GM18507 (cell line): ENCODE results near the gene ZNF578.
"Not testable (repeated sequence)": the region's sequence is repeated elsewhere in the genome, so short reads cannot be mapped to it uniquely, and the experiment has no call there.

Experiments
- DNase-seq: peaks from one replicate; pipeline ENCODE4 v3.0.0; 2011; ENCODE audit warnings: low read depth; ENCODE audit not compliant: insufficient read length; ENCODE audit errors: extremely low spot score
- FAIRE-seq: peaks from 2 replicates; lab custom pipeline; 2011; peaks lifted over from hg19 to GRCh38; lab: Jason Lieb, UNC

The ZNF578 gene

DNA sequence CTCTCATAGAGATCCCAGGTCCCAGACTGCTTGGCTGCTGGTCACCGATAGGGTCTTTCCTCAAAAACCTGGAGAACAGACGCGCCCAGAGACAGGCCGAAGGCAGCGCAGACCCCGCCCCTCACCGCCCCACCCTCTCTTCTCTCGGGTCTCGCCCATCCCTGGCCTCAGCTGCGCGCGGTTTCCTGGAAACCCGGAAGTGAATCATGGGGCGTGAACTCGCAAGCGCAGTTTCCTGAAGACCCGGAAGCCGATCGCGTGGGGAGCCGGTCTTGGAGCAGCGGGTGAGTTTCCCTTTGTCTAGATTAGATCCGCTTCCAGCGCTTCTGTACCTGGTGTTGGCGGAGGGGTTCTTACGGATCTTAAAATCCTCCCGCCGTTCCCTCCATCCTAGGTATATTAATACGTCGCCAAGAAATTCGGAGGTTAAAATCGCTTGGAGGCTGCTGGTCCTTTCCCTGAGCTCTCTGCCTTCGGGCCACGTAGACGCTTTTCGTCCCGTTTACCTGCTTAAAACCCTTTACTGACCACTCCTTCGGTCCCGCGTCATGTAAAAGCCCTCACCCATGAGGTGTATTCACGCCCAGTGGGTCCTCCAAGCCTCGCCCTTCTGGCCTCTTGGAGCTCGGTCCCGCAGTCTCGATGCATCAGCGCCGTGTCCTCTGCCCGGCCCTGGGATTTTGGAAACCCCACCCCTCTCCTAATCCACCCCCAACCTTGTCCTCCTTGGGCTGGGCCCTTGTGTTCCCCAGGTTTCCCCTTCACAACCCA is at the start of gene ZNF578:
ZNF578 (plus strand) TSS at position 230 of the 771 bp plus-strand sequence. CDS start 48,293 bp downstream, outside the sequence.
- DNase-seq (no peak), FAIRE-seq (no peak)

DNA sequence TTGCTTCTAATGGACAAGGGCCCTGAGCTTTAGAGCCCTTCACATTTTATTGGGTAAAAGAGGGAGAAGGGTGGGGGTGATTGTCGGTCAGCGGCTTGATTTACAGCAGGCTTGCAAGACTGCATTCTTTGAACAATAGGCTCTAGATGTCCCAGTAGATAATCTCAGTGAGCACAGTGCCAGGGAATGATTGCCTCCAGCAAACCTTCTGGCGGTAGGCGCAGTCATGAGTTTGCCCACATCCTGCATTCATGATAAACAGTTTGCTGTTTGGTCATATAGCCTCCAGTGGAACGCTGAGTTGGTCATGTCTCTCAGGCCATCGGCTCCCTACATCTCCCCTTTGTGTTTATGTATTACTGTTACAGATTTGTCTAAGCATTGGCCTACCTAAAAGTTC is 43.1 kb upstream of the ZNF578 start:
- no peak for FAIRE-seq

DNA sequence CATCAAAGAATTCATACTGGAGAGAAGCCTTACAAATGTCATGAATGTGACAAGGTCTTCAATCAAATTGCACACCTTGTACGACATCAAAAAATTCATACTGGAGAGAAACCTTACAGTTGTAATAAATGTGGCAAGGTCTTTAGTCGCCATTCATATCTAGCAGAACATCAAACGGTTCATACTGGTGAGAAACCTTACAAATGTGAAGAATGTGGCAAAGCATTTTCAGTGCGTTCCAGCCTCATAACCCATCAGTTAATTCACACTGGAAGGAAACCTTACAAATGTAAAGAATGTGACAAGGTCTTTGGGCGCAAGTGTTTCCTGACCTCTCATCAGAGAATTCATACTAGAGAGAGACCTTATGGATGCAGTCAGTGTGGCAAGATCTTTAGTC is 37.6 kb upstream of the ZNF578 start:
- DNase-seq (no peak), FAIRE-seq (no peak)

More for the DNA sequence above, 43.1 kb upstream of the ZNF578 start:
- DNase-seq, result no peak

DNA sequence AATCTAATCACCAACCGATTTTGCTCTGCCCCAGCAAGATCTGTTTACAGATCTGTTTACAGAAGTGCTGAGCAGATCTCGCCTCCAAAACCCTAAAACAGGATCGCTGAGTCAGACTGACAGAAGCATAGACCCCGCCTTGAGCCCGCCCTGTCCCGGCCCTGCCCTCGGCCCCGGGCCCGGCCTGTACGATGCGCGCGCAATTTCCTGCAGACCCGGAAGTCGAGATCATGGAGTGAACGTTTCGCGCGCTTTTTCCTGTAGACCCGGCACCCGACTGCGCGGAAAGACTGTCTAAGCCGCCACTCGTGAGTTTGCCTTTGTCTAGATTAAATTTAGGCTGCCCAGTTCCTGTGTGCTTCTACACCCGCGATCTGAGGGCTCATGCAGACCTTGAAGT is 24.4 kb upstream of the ZNF578 start, which contains the start of gene ZNF534:
ZNF534 (plus strand) TSS at position 212 of the 400 bp plus-strand sequence. CDS start 2,327 bp downstream, outside the sequence.
- FAIRE-seq (no peak), DNase-seq (no peak)

DNA sequence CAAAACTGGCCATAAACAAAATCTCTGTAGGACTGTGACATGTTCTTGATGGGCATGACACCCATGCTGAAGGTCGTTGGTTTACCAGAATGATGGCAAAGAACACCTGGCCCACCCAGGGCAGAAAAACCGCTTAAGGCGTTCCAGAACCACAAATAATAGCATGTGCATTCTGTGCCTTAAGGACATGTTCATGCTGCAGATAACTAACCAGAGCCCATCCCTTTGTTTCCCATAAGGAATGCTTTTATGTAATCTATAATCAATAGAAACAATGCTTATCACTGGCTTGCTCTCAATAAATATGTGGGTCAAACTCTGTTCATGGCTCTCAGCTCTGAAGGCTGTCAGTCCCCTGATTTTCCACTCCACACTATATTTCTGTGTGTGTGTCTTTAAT is 11.2 kb upstream of the ZNF578 start:
- FAIRE-seq (no peak), DNase-seq (no peak)

DNA sequence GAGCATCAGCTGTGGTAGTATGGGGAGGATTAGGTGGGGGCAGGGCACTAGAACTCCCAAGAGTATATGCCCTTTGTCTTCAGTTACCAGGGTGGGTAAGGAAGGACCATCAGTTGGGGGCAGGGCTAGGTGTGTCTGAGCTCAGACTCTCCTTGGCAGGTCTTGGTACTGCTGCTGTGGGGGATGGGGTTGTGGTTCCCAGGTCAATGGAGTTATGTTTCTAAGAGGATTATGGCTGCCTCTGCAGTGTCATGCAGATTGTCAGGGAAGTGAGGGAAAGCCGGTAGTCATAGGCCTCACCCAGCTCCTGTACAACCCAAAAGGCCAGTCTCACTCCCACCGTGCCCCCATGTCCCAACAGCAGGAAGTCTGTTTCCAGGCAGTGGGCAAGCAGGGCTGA is 8.8 kb upstream of the ZNF578 start:
- no peak for FAIRE-seq
- DNase-seq, result no peak

DNA sequence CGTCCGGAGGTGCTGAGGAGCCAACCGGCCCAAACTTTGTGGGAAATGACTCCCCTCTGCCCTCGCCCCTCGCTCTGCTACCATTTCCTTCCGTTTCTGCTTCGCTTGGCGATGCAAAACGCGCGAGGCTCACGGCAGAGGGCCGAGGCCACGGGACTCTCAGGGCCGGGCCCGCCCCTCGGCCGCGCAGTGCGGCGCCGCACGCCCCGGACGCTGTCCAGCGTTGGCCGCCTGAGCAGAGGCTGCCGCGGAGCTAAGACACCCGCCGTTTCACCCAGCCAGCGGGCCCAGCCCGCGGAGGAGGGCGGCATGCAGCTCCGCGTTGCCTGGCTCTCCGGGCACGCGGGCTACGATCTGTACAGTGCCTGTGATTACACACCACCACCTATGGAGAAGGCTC is 2.1 kb upstream of the ZNF578 start:
- DNase-seq (no peak), FAIRE-seq (no peak)

DNA sequence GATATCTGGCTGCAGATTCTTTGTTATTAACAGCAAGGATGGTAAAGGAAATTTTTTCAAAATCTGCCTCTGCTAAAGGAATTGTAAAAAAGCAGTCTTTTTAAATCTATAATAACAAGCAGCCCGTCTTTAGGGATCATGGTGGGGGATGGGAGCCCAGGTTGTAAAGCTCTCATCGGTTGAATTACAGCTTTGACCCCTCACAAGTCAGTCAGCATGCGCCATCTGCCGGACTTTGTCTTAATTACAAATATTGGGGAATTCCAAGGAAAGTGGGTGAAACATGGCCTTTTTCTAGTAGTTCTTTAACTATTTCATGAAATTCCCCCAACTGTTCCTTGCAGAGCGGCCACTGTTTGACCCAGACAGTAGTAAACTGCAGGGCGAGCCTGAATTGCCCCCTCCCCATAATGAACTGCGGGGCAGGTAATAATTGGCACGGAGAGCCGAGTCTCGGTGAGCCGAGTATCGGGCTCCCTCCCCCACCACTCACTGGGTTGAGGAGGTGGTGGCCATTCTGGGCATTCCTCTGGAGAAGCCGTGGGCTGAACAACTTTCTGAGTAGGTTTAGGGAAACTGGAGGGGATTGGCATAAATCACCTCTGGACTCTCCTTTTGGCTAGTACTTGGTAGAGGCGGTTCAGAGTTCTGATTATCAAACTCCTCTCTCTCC is 11.6 kb downstream of the ZNF578 start:
- DNase-seq (no peak), FAIRE-seq (no peak)

DNA sequence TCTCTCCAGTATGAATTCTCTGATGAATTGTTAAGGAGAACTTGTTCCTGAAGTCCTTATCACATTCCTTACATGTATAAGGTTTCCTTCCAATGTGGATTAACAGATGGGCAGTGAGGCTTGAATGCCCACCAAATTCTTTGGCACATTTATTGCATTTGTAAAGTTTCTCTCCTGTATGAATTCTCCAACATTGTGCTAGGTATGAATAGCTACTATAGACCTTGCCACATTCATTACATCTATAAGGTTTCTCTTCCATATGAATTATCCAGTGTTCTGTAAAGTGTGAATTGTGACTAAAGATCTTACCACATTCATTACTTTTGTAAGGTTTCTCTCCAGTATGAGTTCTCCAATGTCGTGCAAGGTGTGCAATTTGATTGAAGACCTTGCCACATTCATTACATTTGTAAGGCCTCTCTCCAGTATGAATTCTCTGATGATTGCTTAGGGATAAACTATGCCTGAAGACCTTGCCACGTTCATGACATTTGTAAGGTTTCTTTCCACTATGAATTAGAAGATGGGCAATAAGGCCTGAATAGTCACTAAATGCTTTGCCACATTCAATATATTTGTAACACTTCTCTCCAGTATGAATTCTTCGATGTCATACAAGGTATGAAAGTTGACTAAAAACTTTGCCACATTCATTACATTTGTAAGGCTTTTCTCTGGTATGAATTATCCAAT is 20.4 kb downstream of the ZNF578 start:
- FAIRE-seq (no peak), DNase-seq (no peak)

DNA sequence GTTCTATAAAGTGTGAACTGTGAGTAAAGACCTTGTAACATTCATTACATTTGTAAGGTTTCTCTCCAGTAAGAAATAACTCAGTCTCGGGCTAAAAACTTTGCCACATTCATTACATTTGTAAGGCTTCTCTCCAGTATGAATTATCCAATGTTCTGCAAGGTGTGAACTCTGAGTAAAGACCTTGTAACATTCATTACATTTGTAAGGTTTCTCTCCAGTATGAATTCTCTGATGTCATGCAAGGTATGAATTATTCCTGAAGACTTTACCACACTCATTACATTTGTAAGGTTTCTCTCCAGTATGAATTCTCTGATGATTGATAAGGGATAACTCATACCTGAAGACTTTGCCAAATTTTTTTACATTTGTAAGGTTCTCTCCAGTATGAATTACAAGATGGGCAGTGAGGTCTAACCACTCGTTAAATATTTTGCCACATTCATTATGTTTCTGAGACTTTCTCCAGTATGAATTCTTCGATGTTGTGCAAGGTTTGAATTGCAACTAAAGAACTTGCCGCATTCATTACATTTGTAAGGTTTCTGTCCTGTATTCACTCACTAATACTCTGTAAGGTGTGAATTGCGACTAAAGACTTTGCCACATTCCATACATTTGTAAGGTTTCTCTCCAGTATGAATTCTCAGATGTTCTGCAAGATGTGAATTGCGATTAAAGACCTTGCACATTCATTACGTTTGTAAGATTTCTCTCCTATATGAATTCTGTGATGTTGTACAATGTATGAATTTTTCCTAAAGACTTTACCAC is 21.2 kb downstream of the ZNF578 start:
- no peak for DNase-seq

DNA sequence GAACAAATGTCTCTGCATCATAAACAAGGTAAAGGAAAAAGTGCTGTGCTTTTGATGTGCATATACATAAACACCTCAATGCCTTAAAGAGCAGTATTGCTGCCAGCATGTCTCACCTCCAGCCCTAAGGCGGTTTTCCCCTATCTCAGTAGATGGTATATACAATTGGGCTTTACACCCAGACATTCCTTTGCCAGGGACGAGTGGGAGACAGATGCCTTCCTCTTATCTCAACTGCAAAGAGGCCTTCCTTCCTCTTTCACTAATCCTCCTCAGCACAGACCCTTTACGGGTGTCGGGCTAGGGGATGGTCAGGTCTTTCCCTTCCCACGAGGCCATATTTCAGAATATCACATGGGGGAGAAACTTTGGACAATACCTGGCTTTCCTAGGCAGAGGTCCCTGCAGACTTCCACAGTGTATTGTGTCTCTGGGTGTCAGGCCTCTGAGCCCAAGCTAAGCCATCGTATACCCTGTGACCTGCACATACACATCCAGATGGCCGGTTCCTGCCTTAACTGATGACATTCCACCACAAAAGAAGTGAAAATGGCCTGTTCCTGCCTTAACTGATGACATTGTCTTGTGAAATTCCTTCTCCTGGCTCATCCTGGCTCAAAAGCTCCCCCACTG is 30.9 kb downstream of the ZNF578 start:
- not testable (repeated sequence) for DNase-seq, FAIRE-seq

More for the DNA sequence above, 21.2 kb downstream of the ZNF578 start:
- no peak for FAIRE-seq

DNA sequence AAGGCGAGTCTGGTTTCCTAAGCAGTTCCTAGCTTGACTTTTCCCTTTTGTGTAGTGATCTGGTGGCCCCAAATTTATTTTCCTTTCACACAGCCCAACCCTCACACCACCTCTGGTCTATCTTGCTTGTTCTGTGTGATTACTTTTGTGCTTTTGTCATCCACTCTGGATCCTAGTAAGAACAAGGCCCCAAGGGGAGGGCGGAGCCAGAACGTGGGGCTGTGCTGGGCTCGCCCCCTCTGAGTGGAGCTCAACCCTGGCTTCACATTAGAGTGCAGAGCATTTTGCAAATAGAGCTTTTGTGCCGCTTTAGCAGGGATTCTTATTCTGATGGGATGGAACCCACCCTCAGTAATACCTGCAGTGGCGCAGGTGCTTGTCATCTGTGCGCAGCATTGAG is 31.7 kb downstream of the ZNF578 start:
- not testable (repeated sequence) for FAIRE-seq

DNA sequence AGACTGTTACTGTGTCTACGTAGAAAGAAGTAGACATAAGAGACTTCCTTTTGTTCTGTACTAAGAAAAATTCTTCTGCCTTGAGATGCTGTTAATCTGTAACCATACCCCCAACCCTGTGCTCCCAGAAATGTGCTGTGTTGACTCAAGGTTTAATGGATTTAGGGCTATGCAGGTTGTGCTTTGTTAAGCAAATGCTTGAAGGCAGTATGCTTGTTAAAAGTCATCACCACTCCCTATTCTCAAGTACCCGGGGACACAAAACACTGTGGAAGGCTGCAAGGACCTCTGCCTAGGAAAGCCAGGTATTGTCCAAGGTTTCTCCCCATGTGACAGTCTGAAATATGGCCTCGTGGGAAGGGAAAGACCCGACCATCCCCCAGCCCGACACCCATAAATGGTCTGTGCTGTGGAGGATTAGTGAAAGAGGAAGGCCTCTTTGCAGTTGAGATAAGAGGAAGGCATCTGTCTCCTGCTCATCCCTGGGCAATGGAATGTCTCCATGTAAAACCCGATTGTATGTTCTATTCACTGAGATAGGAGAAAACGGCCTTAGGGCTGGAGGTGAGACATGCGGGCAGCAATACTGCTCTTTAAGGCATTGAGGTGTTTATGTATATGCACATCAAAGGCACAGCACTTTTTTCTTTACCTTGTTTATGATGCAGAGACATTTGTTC is 32.3 kb downstream of the ZNF578 start:
- DNase-seq, FAIRE-seq: not testable (repeated sequence)

More for the DNA sequence above, 31.7 kb downstream of the ZNF578 start:
- not testable (repeated sequence) for DNase-seq

DNA sequence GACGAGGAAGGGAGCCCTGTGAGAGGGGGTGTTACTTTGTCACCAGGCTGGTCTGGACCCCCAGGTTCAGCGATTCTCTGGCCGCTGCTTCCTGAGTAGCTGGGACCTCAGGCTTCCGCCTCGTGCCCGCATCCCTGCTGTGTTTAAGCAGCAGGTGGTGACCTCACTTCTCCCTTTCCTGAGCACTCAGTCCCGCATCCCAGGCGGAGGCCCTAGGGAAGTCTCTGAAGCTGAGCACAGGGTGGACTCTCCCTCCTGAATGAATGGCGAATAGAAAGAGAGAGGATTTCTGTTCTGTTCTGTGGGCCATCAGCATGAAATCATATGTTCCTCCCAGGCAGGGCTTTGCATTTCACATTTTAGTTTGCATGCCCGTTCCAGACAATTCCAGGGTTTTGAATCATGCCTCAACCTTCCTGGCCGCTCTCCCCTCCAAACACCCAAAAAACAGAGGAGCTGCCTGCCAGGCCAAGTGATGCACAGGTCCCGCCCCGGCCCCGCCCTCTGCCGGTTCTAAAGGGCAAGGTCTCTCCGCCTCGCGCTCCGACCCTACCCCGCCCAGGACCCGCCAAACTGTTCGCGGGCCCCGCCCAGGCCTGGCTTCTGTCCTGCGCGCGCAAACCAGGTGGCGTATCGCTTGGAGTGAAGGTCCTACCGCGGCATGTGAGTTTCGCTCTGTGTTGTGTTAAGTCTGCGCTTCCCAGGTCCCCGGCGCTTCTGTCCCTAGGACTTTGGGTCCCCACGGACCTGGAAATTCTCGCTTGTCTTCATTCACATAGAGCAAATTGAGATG is 39.0 kb downstream of the ZNF578 start:
- no peak for DNase-seq
- no peak for FAIRE-seq

DNA sequence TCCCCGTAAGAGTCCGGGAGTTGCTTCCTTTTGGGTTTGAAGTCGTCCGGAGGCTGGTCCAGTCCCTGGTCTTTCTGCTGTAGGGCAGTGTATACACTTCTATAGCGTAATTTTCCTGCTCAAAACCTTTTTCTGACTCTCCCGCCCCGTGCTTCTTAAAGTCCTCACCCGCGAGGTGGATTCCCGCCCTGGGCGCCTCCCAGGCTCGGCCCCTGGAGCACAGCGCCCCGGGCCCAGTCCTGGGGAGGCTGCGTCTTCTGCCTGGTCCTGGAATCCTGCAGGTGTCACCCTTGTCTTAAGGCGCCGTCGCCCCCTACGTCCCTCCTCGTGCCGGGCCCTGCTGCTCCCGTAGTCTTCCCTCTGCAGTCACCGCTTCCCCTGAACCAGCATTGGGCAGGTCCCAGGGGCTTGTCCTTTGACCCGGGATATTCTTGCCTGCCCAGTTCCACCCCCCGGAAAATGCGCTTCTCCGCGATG is 39.7 kb downstream of the ZNF578 start:
- no peak for FAIRE-seq

DNA sequence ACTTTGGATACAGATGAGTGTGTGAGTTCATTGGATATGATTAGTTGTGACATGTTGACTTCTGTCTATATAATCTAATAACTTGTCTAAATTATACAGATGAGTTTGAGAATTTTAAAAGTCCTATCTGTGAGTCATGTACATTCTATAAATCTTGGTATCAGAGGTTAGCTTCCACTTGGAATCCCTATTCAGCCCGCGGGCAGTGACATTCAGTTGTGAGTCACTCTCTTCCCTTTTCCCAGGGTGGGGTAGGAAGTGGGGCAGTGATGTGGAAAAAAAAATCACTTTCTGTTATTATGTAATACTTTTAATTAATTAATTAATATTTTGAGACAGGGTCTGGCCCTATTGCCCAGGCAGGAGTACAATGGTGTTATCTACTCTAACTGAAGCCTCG is 41.2 kb downstream of the ZNF578 start:
- DNase-seq, result no peak
- no peak for FAIRE-seq

More for the DNA sequence above, 39.7 kb downstream of the ZNF578 start:
- DNase-seq, result no peak

DNA sequence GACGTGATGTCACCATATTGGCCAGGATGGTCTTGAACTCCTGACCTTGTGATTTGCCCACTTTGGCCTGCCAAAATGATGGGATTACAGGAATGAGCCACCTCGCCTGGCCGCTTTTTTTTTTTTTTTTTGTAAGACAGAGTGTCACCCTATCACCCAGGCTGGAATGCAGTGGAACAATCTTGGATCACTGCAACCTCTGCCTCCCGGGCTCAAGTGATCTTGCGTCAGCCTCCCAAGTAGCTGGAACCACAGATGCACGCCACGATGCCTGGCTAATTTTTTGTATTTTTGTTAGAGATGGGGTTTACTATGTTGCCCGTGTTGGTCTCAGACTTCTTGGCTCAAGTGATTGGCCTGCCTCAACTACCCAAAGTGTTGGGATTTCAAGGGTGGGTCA is 45.2 kb downstream of the ZNF578 start:
- FAIRE-seq, result no peak

DNA sequence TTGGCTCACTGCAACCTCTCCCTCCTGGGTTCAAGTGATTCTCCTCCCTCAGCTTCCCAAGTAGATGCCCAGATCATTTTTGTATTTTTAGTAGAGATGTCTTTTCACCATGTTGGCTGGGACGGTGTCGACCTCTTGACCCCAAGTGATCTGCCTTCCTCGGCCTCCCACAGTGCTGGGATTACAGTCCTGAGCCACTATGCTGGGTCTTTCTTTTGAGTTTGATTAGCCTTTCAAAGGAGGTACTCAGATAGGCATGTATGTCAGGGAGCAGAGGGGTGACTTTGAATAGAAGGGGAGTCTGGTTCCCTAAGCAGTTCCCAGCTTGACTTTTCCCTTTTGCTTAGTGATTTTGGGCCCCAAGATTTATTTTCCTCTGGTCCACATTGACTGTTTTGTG is 47.1 kb downstream of the ZNF578 start:
- FAIRE-seq, result not testable (repeated sequence)

More for the DNA sequence above, 45.2 kb downstream of the ZNF578 start:
- no peak for DNase-seq

More for the DNA sequence above, 47.1 kb downstream of the ZNF578 start:
- DNase-seq, result not testable (repeated sequence)
